Right forelimb (tissue), 1 donor: Measurements from ENCODE around the gene MPHOSPH9.

Source experiments
- DNase-seq: peaks from one replicate; pipeline ENCODE4 v3.0.0-alpha.2; 2018

MPHOSPH9 gene

DNA sequence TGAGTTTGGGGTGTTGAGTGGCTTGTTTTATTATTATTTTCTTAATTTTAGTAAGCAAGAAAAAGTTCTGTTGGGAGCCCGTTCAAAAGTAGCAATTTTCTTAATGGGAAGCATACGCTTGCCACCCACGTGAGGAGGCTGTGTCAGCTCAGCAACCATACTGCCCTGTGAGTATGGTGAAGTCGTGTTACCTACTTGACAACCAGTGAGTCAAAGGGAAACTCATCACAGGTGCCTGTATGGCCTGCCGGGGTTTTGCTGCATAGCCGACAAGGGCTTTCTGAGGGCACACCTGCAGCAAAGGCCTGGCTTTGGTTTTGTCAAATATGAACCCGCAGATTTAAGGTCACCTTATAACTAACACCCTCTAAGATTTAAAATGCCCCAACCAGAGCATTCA, 113.1 kb downstream of the MPHOSPH9 start:
- no peak for DNase-seq

DNA sequence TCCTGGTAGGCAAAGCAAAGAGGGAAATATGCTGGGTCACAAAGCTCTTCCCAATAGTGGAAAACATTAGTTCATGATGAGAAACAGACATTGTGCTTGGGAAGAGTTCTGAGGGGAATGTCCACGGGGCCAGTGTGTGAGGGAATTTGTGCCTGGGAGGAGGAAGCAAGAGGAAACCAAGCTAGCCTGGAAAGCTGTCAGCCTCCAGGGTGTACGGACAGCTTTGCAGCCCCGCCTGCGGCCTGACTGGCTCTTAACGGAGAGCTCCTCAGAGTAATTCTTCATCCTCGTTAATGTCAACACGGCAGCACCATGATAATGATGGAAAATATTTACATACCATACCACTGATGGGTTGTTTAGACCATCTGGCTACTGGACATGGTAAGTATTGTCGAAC, 114.4 kb downstream of the MPHOSPH9 start:
- DNase-seq = no peak

DNA sequence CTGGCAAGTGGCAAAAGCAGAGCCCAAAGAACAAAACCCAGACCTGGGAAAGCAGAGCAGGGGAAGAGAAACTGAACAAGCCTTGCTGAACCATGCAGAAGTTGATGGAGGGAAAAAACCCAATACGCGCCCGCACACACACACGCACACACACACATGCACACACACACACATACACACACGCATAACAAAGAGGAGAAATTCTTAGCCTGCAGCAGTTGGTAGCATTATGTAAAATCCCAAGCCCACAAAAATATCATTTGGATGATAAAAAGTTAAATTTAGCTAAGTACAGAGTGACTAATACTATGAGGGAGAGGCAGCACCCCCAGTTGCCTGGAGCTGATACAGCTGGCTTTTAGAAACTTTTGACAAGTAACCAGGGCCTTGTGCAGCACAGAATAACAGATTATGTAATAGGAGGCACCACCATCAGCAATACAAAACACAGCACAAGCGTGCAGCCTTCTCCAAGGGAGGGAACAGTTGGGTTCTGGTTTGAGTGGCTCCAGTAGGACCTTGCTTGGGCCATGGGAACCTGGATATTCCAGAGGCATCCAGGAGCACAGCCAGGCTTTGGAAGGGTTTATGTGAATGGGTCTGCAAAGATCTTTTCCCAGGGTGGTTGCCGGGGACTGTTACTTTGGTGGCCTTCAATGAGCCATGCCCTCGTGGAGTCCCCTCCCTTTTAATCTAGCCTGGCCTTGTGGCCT, 117.4 kb downstream of the MPHOSPH9 start:
- no peak for DNase-seq

- DNase-seq = no peak
These were observed 118.4 kb downstream of the MPHOSPH9 start for GRCh38 chr12:123114304-123115083.

DNA sequence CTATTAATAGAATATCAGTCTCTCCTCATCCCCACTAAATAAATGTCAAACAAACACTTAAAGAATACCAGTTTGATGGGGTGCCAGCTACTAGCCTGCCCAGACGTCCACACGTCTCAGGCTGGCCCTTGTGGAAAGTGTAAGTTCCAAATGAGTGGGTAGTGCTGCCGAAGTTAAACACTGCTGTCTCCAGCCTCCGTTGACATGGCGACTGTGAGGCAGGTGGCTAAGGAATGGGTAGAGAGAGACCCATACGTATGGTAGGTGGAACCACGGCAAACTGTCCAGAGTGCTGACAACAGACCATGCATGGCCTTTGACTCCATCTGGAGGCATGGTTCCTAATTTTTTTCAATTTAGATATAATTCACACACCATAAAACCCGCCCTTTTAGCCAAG, 119.9 kb downstream of the MPHOSPH9 start:
- DNase-seq = no peak

DNA sequence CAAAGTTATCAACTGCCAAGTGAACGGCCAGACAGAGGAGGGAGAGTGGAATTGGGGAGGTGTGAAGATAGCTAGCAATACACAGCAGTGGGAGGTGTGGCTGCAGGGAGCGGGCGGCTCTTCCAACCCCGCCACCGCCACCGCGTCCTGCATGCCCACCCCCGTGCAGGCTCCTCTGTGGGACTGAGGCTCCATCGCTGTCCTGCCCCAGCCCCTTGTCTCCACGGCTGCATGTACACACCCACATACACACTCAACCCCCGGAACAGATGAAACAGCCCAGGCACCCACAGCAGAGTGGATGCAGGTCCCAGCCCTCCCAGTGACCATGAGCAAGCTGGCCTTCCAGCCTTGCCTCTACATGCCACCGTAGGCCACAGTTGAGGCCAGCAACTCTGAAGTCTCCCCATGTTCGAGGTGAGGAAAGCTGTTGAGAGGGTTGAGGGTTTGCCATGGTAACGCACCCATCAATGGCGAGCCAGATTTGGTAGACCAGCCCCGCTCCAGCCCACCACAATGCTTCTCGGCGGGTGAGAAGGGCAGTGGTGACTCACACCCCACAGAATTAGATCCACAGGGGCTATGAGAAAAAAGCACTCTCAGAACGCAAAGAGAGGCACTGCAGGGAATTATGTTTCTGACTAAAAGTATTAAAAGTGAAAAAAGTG, 121.3 kb downstream of the MPHOSPH9 start:
- no peak for DNase-seq

DNA sequence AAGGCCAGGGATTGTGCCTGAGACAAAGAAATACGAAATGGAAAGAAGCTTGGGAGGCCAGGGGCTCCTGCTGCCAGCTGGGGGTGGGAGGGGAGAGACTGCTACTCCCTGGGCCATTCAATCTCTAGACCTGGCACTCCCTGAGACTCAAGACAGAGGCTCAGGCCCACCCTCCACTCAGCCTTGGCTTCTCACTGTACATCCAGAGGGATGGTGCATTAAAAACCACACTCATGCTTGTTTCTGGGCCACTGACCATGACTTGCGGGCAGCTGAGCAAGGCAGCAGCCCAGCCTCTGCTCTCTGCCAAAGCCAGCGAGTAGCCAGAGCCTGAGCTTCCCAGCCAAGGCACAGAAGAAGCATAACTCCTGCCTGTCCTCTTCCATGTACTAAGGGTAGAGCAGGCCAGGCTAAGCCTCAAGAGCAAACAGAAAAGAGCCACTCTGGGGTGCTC, 123.6 kb downstream of the MPHOSPH9 start:
- DNase-seq = no peak

DNA sequence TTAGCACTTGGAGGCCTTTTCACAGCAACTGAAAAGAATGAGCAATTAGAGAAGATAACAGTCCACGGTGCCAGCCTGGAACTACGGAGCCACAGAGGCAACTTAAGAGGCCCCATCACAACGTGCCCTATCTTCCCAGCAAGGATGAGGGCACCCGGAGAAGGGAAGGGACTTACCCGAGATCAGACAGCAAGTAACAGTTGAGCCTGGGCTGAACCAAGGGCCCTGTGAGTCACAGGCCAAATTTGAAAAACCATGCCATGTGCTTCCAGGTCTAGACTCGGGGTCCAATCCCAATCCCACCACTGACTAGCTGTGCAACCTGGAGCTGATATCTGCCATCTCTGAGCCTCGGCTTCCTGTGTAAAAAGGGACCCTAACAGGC, 124.3 kb downstream of the MPHOSPH9 start:
- DNase-seq = no peak

DNA sequence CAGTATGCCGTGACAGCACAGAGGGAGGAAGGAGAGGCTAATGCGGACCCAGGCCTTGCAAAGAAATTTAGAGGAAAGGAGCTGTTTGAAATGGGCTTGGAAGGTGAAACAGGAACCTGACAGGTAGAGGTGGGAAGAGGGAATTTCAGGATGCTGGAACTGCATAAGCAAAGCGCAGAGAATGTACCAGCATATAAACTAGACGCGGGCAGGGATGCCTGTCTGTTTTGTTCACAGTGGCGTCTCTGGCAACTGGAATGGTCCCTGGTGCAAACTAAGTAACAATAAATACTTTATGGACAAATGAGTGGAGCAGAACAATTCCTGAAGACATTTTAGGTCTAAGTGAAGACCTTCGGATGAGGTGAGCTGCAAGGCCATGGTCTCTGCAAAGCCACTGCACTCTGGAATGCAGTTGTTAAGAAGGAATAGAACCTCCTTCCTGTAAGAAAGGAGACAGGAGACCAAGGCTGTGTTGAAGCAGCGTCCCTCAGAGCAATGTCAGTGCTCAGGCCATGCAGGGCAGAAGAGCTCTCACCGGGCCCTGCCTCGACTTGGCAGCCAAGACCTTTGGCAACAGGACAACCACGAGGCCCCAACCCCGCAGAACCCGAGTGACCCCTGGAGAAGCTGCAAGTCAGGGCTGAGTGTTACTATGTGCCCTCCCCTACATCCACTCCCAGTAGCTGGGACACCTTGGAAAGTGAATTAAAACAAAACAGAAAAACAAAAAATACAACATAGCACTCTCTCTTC, 124.8 kb downstream of the MPHOSPH9 start:
- DNase-seq = no peak

- no peak for DNase-seq
These were observed 126.1 kb downstream of the MPHOSPH9 start for GRCh38 chr12:123106640-123107359.

GRCh38 chr12:123105211-123105826, 127.6 kb downstream of the MPHOSPH9 start:
- DNase-seq = no peak

DNA sequence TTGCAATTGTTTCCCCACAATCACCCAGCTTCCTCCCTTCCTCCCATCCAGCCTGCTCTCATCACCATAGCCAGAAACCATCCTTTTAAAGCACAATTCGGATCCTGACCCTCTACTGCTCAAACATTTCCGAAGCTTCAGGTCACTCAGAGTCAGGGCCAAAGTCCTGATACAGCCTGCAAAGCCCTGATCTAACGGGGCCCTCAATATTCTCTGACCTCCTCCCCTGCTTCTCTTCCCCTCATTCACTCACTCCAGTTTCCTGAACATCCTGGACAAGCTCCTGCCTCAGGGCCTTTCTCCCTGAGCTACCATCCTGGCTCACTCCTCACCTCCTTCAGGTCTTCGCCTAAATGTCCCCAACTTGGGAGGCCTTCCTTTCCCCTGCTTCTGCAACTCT, 128.1 kb downstream of the MPHOSPH9 start:
- DNase-seq = no peak
